Liver (tissue), 9 donors: ENCODE data around the gene PARD6G. TPM values are rescaled to one million over a fixed set of nuclear protein-coding genes. Genes with fewer than 3 reads are reported as not detected.

Experiments used
- DNase-seq: peaks from one replicate; pipeline ENCODE4 v3.0.0-alpha.2; 2017; ENCODE audit warnings: low spot score
- H3K27ac ChIP-seq, 2 donors: one replicate each; pipeline ENCODE4 v1.7.0; 2013; ENCODE audit warnings: inconsistent platforms in 2 of 2, low read length in 2 of 2, control low read depth in 1 of 2, low read depth in 1 of 2, mild to moderate bottlenecking in 1 of 2
- H3K27me3 ChIP-seq, 4 donors: one replicate each; pipeline versions ENCODE4 v1.6.1 to v1.7.0; 2013; ENCODE audit warnings: low read length in 3 of 4, inconsistent platforms in 1 of 4, mild to moderate bottlenecking in 1 of 4, moderate library complexity in 1 of 4; ENCODE audit not compliant: control insufficient read depth in 4 of 4, insufficient read depth in 4 of 4
- H3K36me3 ChIP-seq, 4 donors: one replicate each; pipeline versions ENCODE4 v1.6.1 to v1.7.0; 2013; ENCODE audit warnings: low read length in 3 of 4, mild to moderate bottlenecking in 3 of 4, low read depth in 1 of 4, moderate library complexity in 1 of 4; ENCODE audit not compliant: control insufficient read depth in 4 of 4, insufficient read depth in 3 of 4
- H3K4me1 ChIP-seq, 4 donors: one replicate each; pipeline versions ENCODE4 v1.6.1 to v1.7.0; 2013; ENCODE audit warnings: low read length in 3 of 4, mild to moderate bottlenecking in 3 of 4, moderate library complexity in 1 of 4; ENCODE audit not compliant: control insufficient read depth in 4 of 4, insufficient read depth in 4 of 4
- H3K4me3 ChIP-seq, 3 donors: one replicate each; pipeline versions ENCODE4 v1.6.1 to v1.7.0; 2013; ENCODE audit warnings: low read length in 3 of 3, control low read depth in 1 of 3, low read depth in 1 of 3, mild to moderate bottlenecking in 1 of 3
- H3K9ac ChIP-seq, 2 donors: one replicate each; pipeline ENCODE4 v1.7.0; 2013; ENCODE audit warnings: low read length in 2 of 2, mild to moderate bottlenecking in 2 of 2, moderate library complexity in 2 of 2, control low read depth in 1 of 2, low read depth in 1 of 2
- H3K9me3 ChIP-seq, 4 donors: one replicate each; pipeline versions ENCODE4 v1.6.1 to v1.7.0; 2013; ENCODE audit warnings: low read length in 3 of 4; ENCODE audit not compliant: control insufficient read depth in 4 of 4
- ATF3 ChIP-seq: IDR thresholded peaks from 2 replicates; pipeline ENCODE4 v1.6.1; 2016; ENCODE audit warnings: antibody characterized with exemption
- CTCF ChIP-seq: fragments of 150-350 bp; IDR thresholded peaks from 2 replicates; pipeline ENCODE4 v1.5.1; 2017; ENCODE audit warnings: improper control_type of control experiment, low read depth, low read length; ENCODE audit not compliant: missing input control
- FOXA1 ChIP-seq: IDR thresholded peaks from 2 replicates; pipeline ENCODE4 v1.6.1; 2016; ENCODE audit warnings: antibody characterized with exemption
- FOXA2 ChIP-seq: IDR thresholded peaks from 2 replicates; pipeline ENCODE4 v1.6.1; 2016; ENCODE audit warnings: antibody characterized with exemption
- HNF4A ChIP-seq, 2 donors: conservative IDR thresholded peaks; 2 replicates each; pipeline ENCODE4 v1.6.1; 2016; ENCODE audit warnings: antibody characterized with exemption in 2 of 2, mild to moderate bottlenecking in 2 of 2
- HNF4G ChIP-seq: IDR thresholded peaks from 2 replicates; pipeline ENCODE4 v1.6.1; 2016; ENCODE audit warnings: antibody characterized with exemption
- JUND ChIP-seq, 2 donors: IDR thresholded peaks; 2 replicates each; pipeline ENCODE4 v1.6.1; 2016; ENCODE audit warnings: antibody characterized with exemption in 2 of 2
- MAX ChIP-seq: IDR thresholded peaks from 2 replicates; pipeline ENCODE4 v1.6.1; 2016; ENCODE audit warnings: antibody characterized with exemption
- RAD21 ChIP-seq, 2 donors: IDR thresholded peaks; 2 replicates each; pipeline ENCODE4 v1.6.1; 2016; ENCODE audit warnings: antibody characterized with exemption in 2 of 2, mild to moderate bottlenecking in 2 of 2
- REST ChIP-seq: IDR thresholded peaks from 2 replicates; pipeline ENCODE4 v1.6.1; 2016; ENCODE audit warnings: antibody characterized with exemption, mild to moderate bottlenecking
- RXRA ChIP-seq, 2 donors: IDR thresholded peaks; 2 replicates each; pipeline ENCODE4 v1.6.1; 2017 to 2018; ENCODE audit warnings: antibody characterized with exemption in 2 of 2, mild to moderate bottlenecking in 1 of 2
- YY1 ChIP-seq: IDR thresholded peaks from 2 replicates; pipeline ENCODE4 v1.6.1; 2016; ENCODE audit warnings: antibody characterized with exemption, mild to moderate bottlenecking
- ZBTB33 ChIP-seq: IDR thresholded peaks from 2 replicates; pipeline ENCODE4 v1.6.1; 2016; ENCODE audit warnings: antibody characterized with exemption
- WGBS: extraction: QIAGEN DNeasy Blood & Tissue Kit; methylation state at CpG from one replicate; pipeline ENCODE4 v1.1.7; 2013; 5-methylcytosine and 5-hydroxymethylcytosine counted together
- polyA plus RNA-seq, 2 donors: library from polyadenylated mRNA; stranded (reverse) in 1 of 2; unstranded in 1 of 2; fragments of 200-250 nt in 1 of 2; fragments of >200 nt in 1 of 2; fragmentation: Nextera tagmentation in 1 of 2; extraction: Ambion mirVana in 1 of 2; gene quantifications; one replicate each; pipeline versions ENCODE4 v1.2.1 to v1.2.3, GENCODE V29; 2013 to 2015
- total RNA-seq, 2 donors: library from RNA; depleted of rRNA; stranded (reverse); fragments of >200 nt; gene quantifications; one replicate each; pipeline ENCODE4 v1.2.3, GENCODE V29; 2014
- donor health status: healthy.
- donor health status: healthy.
- donor health status: healthy.
- donor health status: healthy.
- donor health status: healthy.

PARD6G gene
- total and polyA plus RNA-seq, 4 donors = 0.96 to 2.4 (median 1.8) TPM

GRCh38 chr18:80167331-80167730 is 80.0 kb downstream of the PARD6G start:
- DNase-seq = no peak
- peaks cover 0 to 3% (median 0%) of the 10 kb centered on the region in 4 donors for H3K9me3 ChIP-seq
- H3K9ac ChIP-seq = no peak overlapping the region
- H3K27me3 ChIP-seq = no peaks in the 10 kb centered on the region
- H3K4me1 ChIP-seq = peaks cover 0 to 2% (median 0%) of the 10 kb centered on the region in 4 donors
- 92% methylated on average over 9 of the region's 9 CpGs for WGBS
- TF ChIP-seq ZBTB33 (no peak), YY1 (no peak), RXRA (IDR thresholded peaks at IDR 0.05) (no peak)
- H3K27ac ChIP-seq = no peak overlapping the region
- H3K4me3 ChIP-seq = no peak overlapping the region
- H3K36me3 ChIP-seq = no peaks in the 10 kb centered on the region

- DNase-seq = no peak
- Histone ChIP-seq H3K27me3 (no peaks in the 10 kb centered on the region), H3K4me1 (peaks cover 0 to 2% (median 0%) of the 10 kb centered on the region in 4 donors), H3K9me3 (peaks cover 0 to 3% (median 0%) of the 10 kb centered on the region in 4 donors), H3K36me3 (no peaks in the 10 kb centered on the region), H3K9ac (no peak overlapping the region), H3K27ac (no peak overlapping the region), H3K4me3 (no peak overlapping the region)
- TF ChIP-seq CTCF = no peak
- no peak for TF ChIP-seq RAD21 (IDR thresholded peaks at IDR 0.05)
- TF ChIP-seq HNF4A (conservative IDR thresholded peaks at IDR 0.05) = no peak
- 84% methylated on average over 6 of the region's 6 CpGs for WGBS
Measured at GRCh38 chr18:80166725-80167124, 80.6 kb downstream of the PARD6G start.

- Histone ChIP-seq H3K4me1 (peaks cover 0 to 2% (median 0%) of the 10 kb centered on the region in 4 donors), H3K27ac (no peak overlapping the region), H3K9ac (no peak overlapping the region), H3K9me3 (peaks cover 0 to 3% (median 0%) of the 10 kb centered on the region in 4 donors), H3K36me3 (no peaks in the 10 kb centered on the region), H3K27me3 (no peaks in the 10 kb centered on the region), H3K4me3 (no peak overlapping the region)
- TF ChIP-seq HNF4G (no peak), FOXA2 (no peak), RAD21 (IDR thresholded peaks at IDR 0.05) (no peak), REST (no peak), ATF3 (no peak), HNF4A (conservative IDR thresholded peaks at IDR 0.05) (no peak), CTCF (no peak), MAX (no peak), JUND (IDR thresholded peaks at IDR 0.05) (no peak), ZBTB33 (no peak), FOXA1 (no peak)
- no peak for DNase-seq
- WGBS = 96% methylated on average over 10 of the region's 10 CpGs
Measured at GRCh38 chr18:80166240-80166639, 81.1 kb downstream of the PARD6G start.
